GM12878 (cell line): ENCODE data around the gene ABCA3.

ENCODE experiments used
- CTCF ChIP-seq, 3 experiments: IDR thresholded peaks in 2 of 3; conservative IDR thresholded peaks in 1 of 3; 2 replicates each; pipeline ENCODE4 v1.5.1; 2011; ENCODE audit warnings: low read depth in 3 of 3, low read length in 3 of 3, mild to moderate bottlenecking in 3 of 3, control low read depth in 2 of 3, moderate library complexity in 2 of 3, inconsistent platforms in 1 of 3, mixed read lengths in 1 of 3; ENCODE audit not compliant: control insufficient read depth in 2 of 3, insufficient read depth in 1 of 3; ENCODE audit errors: extremely low read depth in 1 of 3
- ESRRA ChIP-seq: IDR thresholded peaks from 2 replicates; pipeline ENCODE4 v1.6.1; 2012; ENCODE audit warnings: mild to moderate bottlenecking, low read length, improper control_type of control experiment
- EZH2 ChIP-seq: IDR thresholded peaks from 2 replicates; pipeline ENCODE4 v1.6.1; 2012; ENCODE audit warnings: low read depth, mild to moderate bottlenecking, control low read depth, inconsistent platforms, low read length, borderline replicate concordance; ENCODE audit not compliant: control insufficient read depth
- JUND ChIP-seq: IDR thresholded peaks from 2 replicates; pipeline ENCODE4 v1.6.1; 2012; ENCODE audit warnings: low read depth, mild to moderate bottlenecking, low read length, improper control_type of control experiment, moderate library complexity
- MAX ChIP-seq: IDR thresholded peaks from 2 replicates; pipeline ENCODE4 v1.6.1; 2012; ENCODE audit warnings: low read depth, low read length, improper control_type of control experiment
- SIX5 ChIP-seq: IDR thresholded peaks from 2 replicates; pipeline ENCODE4 v1.6.1; 2011; ENCODE audit warnings: mild to moderate bottlenecking, low read depth, low read length, moderate library complexity; ENCODE audit not compliant: severe bottlenecking
- TAF1 ChIP-seq: IDR thresholded peaks from 2 replicates; pipeline ENCODE4 v1.6.1; 2011; ENCODE audit warnings: mild to moderate bottlenecking, low read depth, low read length, borderline replicate concordance
- TCF12 ChIP-seq: IDR thresholded peaks from 2 replicates; pipeline ENCODE4 v1.6.1; 2011; ENCODE audit warnings: low read depth, mild to moderate bottlenecking, low read length
- ZZZ3 ChIP-seq: IDR thresholded peaks from 2 replicates; pipeline ENCODE4 v1.6.1; 2011; ENCODE audit warnings: low read depth; ENCODE audit not compliant: control insufficient read depth, insufficient read length

- TF ChIP-seq SIX5: no peak
- no peak for TF ChIP-seq CTCF (IDR thresholded peaks at IDR 0.05 in 2 of 3, conservative IDR thresholded peaks at IDR 0.05 in 1 of 3; ENCODE audit: control insufficient read depth in 2 of 3, extremely low read depth in 1 of 3, insufficient read depth in 1 of 3, low read depth in 3 of 3, low read length in 3 of 3)
- TF ChIP-seq EZH2: no peak
- TF ChIP-seq TAF1: no peak
- no peak for TF ChIP-seq JUND
- TF ChIP-seq TCF12: no peak
- no peak for TF ChIP-seq ZZZ3
- no peak for TF ChIP-seq MAX
- no peak for TF ChIP-seq ESRRA
Measured at GRCh38 chr16:2256531-2257140, 83.9 kb downstream of the ABCA3 start.
